ENCODE results near the gene CD99. TPM values are rescaled to one million over a fixed set of nuclear protein-coding genes. Genes with fewer than 3 reads are reported as not detected.
"Not testable (repeated sequence)": the region's sequence is repeated elsewhere in the genome, so short reads cannot be mapped to it uniquely, and the experiment has no call there.

The CD99 gene
- total RNA-seq, 1 donor from 2014 or later = 714 TPM

- Mint-ChIP-seq H3K36me3 (ENCODE audit: low read depth, unreplicated experiment) (peaks cover 4% of the 10 kb centered on the region), H3K9me3 (ENCODE audit: unreplicated experiment) (no peaks in the 10 kb centered on the region), H3K27ac (ENCODE audit: unreplicated experiment) (no peak overlapping the region), H3K4me1 (ENCODE audit: unreplicated experiment) (peaks cover 4% of the 10 kb centered on the region), H3K27me3 (ENCODE audit: unreplicated experiment) (peaks cover 1% of the 10 kb centered on the region), H3K4me3 (ENCODE audit: unreplicated experiment) (no peak overlapping the region)
- TF ChIP-seq CTCF (IDR thresholded peaks at IDR 0.05; ENCODE audit: unreplicated experiment) = no peak
- no peak for DNase-seq (ENCODE audit: low spot score)
These were observed 25.4 kb upstream of the CD99 start for GRCh38 chrX:2665387-2666304.

GRCh38 chrX:2666491-2666890, 24.6 kb upstream of the CD99 start:
- no peak for DNase-seq (ENCODE audit: low spot score)
- Mint-ChIP-seq H3K27me3 (ENCODE audit: unreplicated experiment) (no peaks in the 10 kb centered on the region), H3K36me3 (ENCODE audit: low read depth, unreplicated experiment) (peaks cover under 1% of the 10 kb centered on the region), H3K27ac (ENCODE audit: unreplicated experiment) (no peak overlapping the region), H3K9me3 (ENCODE audit: unreplicated experiment) (no peaks in the 10 kb centered on the region), H3K4me3 (ENCODE audit: unreplicated experiment) (no peak overlapping the region), H3K4me1 (ENCODE audit: unreplicated experiment) (peaks cover 4% of the 10 kb centered on the region)
- no peak for TF ChIP-seq CTCF (IDR thresholded peaks at IDR 0.05; ENCODE audit: unreplicated experiment)

GRCh38 chrX:2670978-2671377, 20.1 kb upstream of the CD99 start:
- Mint-ChIP-seq H3K4me1 (ENCODE audit: unreplicated experiment) (peaks cover 7% of the 10 kb centered on the region), H3K27ac (ENCODE audit: unreplicated experiment) (no peak overlapping the region), H3K36me3 (ENCODE audit: low read depth, unreplicated experiment) (peaks cover 4% of the 10 kb centered on the region), H3K9me3 (ENCODE audit: unreplicated experiment) (no peaks in the 10 kb centered on the region), H3K4me3 (ENCODE audit: unreplicated experiment) (no peak overlapping the region), H3K27me3 (ENCODE audit: unreplicated experiment) (peaks cover 2% of the 10 kb centered on the region)
- TF ChIP-seq CTCF (IDR thresholded peaks at IDR 0.05; ENCODE audit: unreplicated experiment) = no peak
- DNase-seq (ENCODE audit: low spot score) = no peak

GRCh38 chrX:2672084-2672483, 19.0 kb upstream of the CD99 start:
- TF ChIP-seq CTCF (IDR thresholded peaks at IDR 0.05; ENCODE audit: unreplicated experiment) = no peak
- DNase-seq (ENCODE audit: low spot score) = no peak
- H3K27ac Mint-ChIP-seq (ENCODE audit: unreplicated experiment) = no peak overlapping the region
- peaks cover 4% of the 10 kb centered on the region for H3K36me3 Mint-ChIP-seq (ENCODE audit: low read depth, unreplicated experiment)
- peaks cover 2% of the 10 kb centered on the region for H3K27me3 Mint-ChIP-seq (ENCODE audit: unreplicated experiment)
- no peak overlapping the region for H3K4me3 Mint-ChIP-seq (ENCODE audit: unreplicated experiment)
- H3K9me3 Mint-ChIP-seq (ENCODE audit: unreplicated experiment) = no peaks in the 10 kb centered on the region
- H3K4me1 Mint-ChIP-seq (ENCODE audit: unreplicated experiment) = peaks cover 7% of the 10 kb centered on the region

GRCh38 chrX:2673611-2674010, 17.5 kb upstream of the CD99 start:
- Mint-ChIP-seq H3K9me3 (ENCODE audit: unreplicated experiment) (no peaks in the 10 kb centered on the region), H3K36me3 (ENCODE audit: low read depth, unreplicated experiment) (peaks cover 4% of the 10 kb centered on the region), H3K4me1 (ENCODE audit: unreplicated experiment) (peaks cover 7% of the 10 kb centered on the region), H3K4me3 (ENCODE audit: unreplicated experiment) (no peak overlapping the region), H3K27me3 (ENCODE audit: unreplicated experiment) (peaks cover 2% of the 10 kb centered on the region), H3K27ac (ENCODE audit: unreplicated experiment) (no peak overlapping the region)
- TF ChIP-seq CTCF (IDR thresholded peaks at IDR 0.05; ENCODE audit: unreplicated experiment) = no peak
- DNase-seq (ENCODE audit: low spot score) = no peak

- not testable (repeated sequence) for H3K27me3 Mint-ChIP-seq (ENCODE audit: unreplicated experiment); H3K9me3 Mint-ChIP-seq (ENCODE audit: unreplicated experiment); DNase-seq (ENCODE audit: low spot score); H3K27ac Mint-ChIP-seq (ENCODE audit: unreplicated experiment); H3K4me1 Mint-ChIP-seq (ENCODE audit: unreplicated experiment); H3K36me3 Mint-ChIP-seq (ENCODE audit: low read depth, unreplicated experiment); H3K4me3 Mint-ChIP-seq (ENCODE audit: unreplicated experiment)
These were observed 15.4 kb upstream of the CD99 start for GRCh38 chrX:2675657-2676200.
